Measurements from ENCODE around the gene PPP2CA.
"Not testable (repeated sequence)": the region's sequence is repeated elsewhere in the genome, so short reads cannot be mapped to it uniquely, and the experiment has no call there.

Gene PPP2CA

DNA sequence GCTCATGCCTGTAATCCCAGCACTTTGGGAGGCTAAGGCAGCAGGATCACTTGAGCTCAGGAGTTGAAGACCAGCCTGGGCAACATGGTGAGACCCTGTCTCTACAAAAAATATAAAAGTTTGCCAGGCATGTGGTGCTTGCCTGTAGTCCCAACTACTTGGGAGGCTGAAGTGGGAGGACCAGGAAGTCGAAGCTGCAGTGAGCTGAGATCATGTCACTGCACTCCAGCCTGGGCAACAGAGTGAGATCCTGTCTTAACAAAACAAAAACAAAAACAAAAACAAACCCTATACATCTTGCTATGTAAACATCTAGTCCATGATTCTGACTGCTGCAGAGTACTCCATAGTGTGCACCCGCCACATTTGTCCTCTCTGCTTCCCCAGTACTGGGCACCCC, 19.8 kb upstream of the PPP2CA start:
- in situ Hi-C loops (cut with MboI; ENCODE audit: low sequenced_read_pairs) = no loop called here

- in situ Hi-C loops (cut with MboI; ENCODE audit: low sequenced_read_pairs) = no loop called here
Observed at GRCh38 chr5:134245101-134245604, 19.3 kb upstream of the PPP2CA start.

GRCh38 chr5:134242146-134242545, 16.3 kb upstream of the PPP2CA start:
- in situ Hi-C loops (cut with MboI; ENCODE audit: low sequenced_read_pairs) = no loop called here

DNA sequence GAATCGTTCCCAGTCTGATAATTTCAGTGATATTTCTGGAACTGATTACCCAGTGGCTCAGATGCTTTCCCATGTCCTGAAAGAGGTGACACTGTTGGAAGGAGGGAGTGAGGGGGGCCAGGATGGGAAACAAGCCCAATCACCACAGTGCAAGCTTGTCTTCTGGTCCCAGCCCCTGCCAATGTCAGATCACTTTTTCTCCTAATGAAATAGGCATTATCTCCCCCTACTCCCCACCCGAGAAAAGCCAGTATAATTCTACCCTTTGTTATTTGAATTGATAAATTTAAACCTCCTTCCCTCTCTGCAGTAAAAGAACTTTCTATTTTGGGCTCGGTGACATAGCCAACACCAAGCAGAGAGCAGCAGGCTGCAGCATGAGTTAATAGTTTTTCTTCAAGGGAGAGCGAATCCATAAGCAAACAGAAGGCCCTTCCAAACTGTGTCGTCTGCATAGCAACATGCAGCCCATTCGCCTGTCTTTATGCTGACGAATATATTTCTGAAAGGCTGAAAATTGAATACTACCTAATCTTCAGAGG, 14.6 kb upstream of the PPP2CA start:
- in situ Hi-C loops (cut with MboI; ENCODE audit: low sequenced_read_pairs) = no loop called here

DNA sequence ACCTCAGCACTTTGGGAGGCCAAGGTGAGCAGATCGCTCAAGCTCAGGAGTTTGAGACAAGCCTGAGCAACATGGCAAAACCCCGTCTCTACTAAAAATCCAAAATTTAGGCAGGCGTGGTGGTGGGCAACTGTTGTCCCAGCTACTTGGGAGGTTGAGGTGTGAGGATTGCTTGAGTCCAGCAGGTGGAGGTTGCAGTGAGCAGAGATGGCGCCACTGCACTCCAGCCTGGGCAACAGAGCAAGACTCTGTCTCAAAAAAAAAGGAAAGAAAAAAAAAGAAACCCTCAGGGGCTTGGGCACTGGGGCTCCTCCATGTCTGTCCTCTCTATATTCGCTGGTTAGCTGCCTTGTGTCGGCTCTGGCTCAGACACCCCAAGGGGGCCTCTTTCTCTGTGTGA, 10.9 kb upstream of the PPP2CA start:
- in situ Hi-C loops (cut with MboI; ENCODE audit: low sequenced_read_pairs) = no loop called here

- in situ Hi-C loops (cut with MboI; ENCODE audit: low sequenced_read_pairs) = no loop called here
Observed at GRCh38 chr5:134236318-134236717, 10.4 kb upstream of the PPP2CA start.

DNA sequence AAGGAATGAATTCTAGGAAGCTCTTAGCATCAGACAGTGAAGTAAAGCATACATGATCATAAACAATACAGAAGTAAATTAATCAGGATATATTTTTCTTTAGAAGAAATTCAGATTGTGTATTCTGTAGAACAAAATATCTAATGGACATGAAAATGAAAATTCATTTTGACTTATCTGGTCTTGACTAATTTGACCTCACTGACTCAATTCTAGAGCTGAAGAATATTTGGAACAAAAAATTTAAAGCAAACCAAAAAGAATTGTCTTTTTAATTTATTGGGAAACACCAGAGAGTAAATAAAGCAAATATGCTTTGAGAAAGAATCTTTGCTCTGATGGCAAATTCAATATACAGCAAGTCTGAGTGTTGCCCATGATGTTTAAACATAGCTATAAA, 2.8 kb upstream of the PPP2CA start:
- in situ Hi-C loops (cut with MboI; ENCODE audit: low sequenced_read_pairs) = no loop called here

DNA sequence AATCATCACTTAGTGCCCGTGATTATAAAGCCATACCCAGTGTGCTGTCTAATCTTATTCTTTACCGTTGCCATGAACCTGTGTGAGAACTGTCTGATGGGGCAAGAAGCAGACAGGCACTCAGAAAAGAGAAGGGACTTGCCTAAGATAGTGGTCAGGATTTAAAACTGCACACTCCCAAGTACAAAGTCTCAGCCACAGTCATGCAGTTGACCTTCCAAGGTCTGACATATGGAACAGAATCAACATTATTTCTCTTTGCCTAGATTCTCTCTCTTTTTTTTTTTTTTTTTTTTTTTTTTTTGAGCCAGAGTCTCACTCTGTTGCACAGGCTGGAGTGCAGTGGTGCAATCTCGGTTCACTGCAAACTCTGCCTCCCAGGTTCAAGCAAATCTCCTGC, 1.9 kb upstream of the PPP2CA start:
- in situ Hi-C loops (cut with MboI; ENCODE audit: low sequenced_read_pairs) = no loop called here

GRCh38 chr5:134227259-134227658, 1.4 kb upstream of the PPP2CA start:
- in situ Hi-C loops (cut with MboI; ENCODE audit: low sequenced_read_pairs) = no loop called here

DNA sequence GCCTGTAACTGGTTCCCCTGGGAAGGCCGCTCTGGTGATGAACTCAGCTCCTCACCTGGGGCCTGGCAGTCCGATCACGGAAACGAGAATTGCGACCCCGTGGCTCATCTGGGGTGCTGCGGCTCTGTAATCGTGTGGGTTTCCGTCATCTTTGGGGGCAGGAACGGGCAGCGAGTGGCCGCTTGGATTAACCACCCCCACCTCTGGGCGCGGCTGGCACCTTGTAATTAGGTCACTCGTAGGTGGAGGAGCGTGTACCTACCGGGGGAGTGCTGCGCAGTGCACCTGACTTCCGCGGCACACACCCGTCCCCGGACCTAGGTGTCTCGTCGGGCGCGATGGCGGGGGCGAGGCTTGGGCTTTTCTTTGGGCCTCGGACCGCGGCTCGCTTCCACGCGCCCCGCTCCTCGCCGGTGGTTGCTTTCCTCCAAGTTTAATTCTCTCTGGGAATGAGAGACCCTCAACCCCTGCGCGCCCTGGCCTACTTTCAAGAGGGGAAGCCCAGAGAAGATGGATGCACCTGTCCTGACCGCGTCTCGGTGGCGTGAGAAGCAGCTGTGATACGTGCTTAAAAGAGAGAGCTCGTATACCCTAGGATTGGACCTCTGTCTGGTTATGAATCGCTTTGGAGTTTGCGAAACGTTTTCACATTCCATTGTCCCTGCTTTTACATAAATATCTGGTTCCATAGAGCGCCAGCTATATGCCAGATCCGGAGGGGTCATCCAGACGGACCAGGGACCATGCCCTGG, 744 bp upstream of the PPP2CA start:
- in situ Hi-C loops (cut with MboI; ENCODE audit: low sequenced_read_pairs) = no loop called here

GRCh38 chr5:134224888-134225779, 739 bp downstream of the PPP2CA start:
- in situ Hi-C loops (cut with MboI; ENCODE audit: low sequenced_read_pairs) = no loop called here

GRCh38 chr5:134223406-134224248, 2.2 kb downstream of the PPP2CA start:
- in situ Hi-C loops (cut with MboI; ENCODE audit: low sequenced_read_pairs) = no loop called here

DNA sequence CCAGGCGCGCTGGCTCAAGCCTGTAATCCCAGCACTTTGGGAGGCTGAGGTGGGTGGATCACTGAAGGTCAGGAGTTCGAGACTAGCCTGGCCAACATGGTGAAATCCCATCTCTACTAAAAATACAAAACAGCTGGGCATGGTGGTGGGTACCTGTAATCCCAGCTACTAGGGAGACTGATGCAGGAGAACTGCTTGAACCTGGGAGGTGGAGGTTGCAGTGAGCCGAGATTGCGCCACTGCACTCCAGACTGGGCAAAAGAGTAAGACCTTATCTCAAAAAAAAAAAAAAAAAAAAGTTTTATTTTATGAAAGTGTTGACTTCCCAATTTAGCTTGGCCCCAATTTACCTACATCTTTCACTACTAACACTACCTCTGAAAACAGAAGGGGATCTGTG, 4.2 kb downstream of the PPP2CA start:
- in situ Hi-C loops (cut with MboI; ENCODE audit: low sequenced_read_pairs) = not testable (repeated sequence)

DNA sequence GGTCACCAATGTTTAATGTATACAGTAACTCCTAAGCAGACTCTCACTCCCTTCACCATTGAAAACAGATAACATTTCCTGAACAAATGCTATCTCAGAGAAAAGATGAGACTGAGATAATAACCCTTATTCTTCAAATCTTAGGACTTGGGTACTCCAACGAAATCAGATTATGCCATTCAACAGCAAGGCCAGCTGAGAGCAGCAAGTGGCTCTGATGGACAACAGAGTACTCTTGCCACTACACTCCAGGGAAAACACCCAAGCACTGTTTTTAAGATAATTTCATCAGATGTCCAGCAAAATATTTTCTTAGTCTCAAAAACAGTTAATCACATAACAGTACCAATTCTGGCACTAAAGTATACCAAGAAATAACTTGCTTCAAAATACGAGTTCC, 10.1 kb downstream of the PPP2CA start:
- in situ Hi-C loops (cut with MboI; ENCODE audit: low sequenced_read_pairs) = no loop called here

DNA sequence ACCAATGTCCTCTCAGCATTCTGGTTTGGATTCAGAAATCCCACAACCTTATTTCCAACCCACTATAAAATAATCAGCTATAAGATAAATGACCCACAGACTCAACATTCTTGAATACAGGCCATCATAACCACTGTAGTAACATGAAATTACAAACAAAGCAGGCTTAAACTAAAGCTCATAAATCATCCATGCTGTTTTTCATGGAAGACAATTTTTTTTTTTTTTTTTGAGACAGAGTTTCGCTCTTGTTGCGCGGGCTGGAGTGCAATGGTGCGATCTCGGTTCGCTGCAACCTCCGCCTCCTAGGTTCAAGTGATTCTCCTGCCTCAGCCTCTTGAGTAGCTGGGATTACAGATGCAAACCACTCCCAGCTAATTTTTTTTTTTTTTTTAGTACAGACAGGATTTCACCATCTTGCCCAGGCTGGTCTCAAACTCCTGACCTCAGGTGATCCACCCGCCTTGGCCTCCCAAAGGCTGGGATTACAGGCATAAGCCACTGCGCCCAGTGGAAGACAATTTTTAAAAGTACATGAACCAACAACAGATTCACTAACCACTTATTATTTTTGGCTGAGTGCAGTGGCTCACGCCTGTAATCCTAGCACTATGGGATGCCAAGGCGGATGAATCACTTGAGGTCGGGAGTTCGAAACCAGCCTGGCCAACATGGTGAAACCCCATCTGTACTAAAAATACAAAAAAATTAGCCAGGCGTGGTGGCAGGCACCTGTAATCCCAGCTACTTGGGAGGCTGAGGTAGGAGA, 14.4 kb downstream of the PPP2CA start:
- in situ Hi-C loops (cut with MboI; ENCODE audit: low sequenced_read_pairs) = not testable (repeated sequence)

- in situ Hi-C loops (cut with MboI; ENCODE audit: low sequenced_read_pairs) = loop anchor here (10.0 kb wide), 1 partner anchor 75 kb away; no protein-coding TSS in a partner anchor
Observed at GRCh38 chr5:134209477-134210245, 16.2 kb downstream of the PPP2CA start.

- in situ Hi-C loops (cut with MboI; ENCODE audit: low sequenced_read_pairs) = loop anchor here (10.0 kb wide), 1 partner anchor 77 kb away; no protein-coding TSS in a partner anchor
Observed at GRCh38 chr5:134207696-134208095, 18.2 kb downstream of the PPP2CA start.

DNA sequence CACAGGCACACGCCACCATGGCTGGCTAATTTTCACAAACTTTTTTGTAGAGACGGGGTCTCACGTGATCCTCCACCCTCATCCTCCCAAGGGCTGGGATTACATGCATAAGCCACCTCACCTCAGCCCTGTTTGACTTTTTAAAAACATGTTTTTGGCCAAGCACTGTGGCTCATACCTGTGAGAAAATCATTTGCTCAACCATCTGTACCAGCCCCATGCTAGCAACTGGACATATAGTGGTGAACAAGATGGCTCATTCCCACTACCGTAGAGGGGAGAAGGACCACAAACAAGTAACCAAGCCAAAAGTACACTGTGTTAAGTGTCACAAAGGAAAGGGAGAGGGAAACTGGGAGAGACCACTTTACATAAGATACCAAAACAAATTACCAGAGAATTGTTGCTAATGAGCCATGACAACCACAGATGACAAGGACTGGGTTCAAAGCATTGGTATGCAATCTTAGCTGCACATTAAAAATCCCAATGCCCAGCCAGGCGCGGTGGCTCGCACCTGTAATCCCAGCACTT, 19.2 kb downstream of the PPP2CA start:
- in situ Hi-C loops (cut with MboI; ENCODE audit: low sequenced_read_pairs) = loop anchor here (10.0 kb wide), 1 partner anchor 78 kb away; no protein-coding TSS in a partner anchor

- in situ Hi-C loops (cut with MboI; ENCODE audit: low sequenced_read_pairs) = loop anchor here (10.0 kb wide), 1 partner anchor 80 kb away; no protein-coding TSS in a partner anchor
Observed at GRCh38 chr5:134204575-134204974, 21.3 kb downstream of the PPP2CA start.

All from HL-60/S4 treated with retinoic acid at 250 ng/mL for 4 days and 3 days (cell line).